Retinal pigment epithelial cell (primary cell): ENCODE results near the gene MYH7B.

Experiments used
- DNase-seq: peaks from one replicate; pipeline ENCODE4 v3.0.0-alpha.2; 2010; ENCODE audit warnings: low read depth
- H3K4me3 ChIP-seq: 2 replicates; pipeline ENCODE4 v1.5.1; 2011; ENCODE audit warnings: mild to moderate bottlenecking, low read length, control low read depth, moderate library complexity
- CTCF ChIP-seq: conservative IDR thresholded peaks from 2 replicates; pipeline ENCODE4 v1.5.1; 2011; ENCODE audit warnings: low read depth, low read length, control low read depth, inconsistent platforms

The MYH7B gene

GRCh38 chr20:34983089-34983820, 27.6 kb downstream of the MYH7B start:
- TF ChIP-seq CTCF, result no peak
- no peak overlapping the region for H3K4me3 ChIP-seq
- DNase-seq, result no peak

- DNase-seq, result no peak
- TF ChIP-seq CTCF, result no peak
- H3K4me3 ChIP-seq, result no peak overlapping the region
Measured at GRCh38 chr20:34983995-34984735, 28.5 kb downstream of the MYH7B start.

- no peak for TF ChIP-seq CTCF
- DNase-seq, result no peak
- no peak overlapping the region for H3K4me3 ChIP-seq
Measured at GRCh38 chr20:34984756-34985261, 29.1 kb downstream of the MYH7B start.

GRCh38 chr20:34985461-34986310, 30.0 kb downstream of the MYH7B start:
- no peak overlapping the region for H3K4me3 ChIP-seq
- TF ChIP-seq CTCF, result no peak
- no peak for DNase-seq

- no peak overlapping the region for H3K4me3 ChIP-seq
- TF ChIP-seq CTCF, result no peak
- DNase-seq, result no peak
Measured at GRCh38 chr20:34986311-34987287, 30.9 kb downstream of the MYH7B start.
